ENCODE results near the gene SLC35G1. TPM values are rescaled to one million over a fixed set of nuclear protein-coding genes. Genes with fewer than 3 reads are reported as not detected.
A peak's percentile ranks its signal among the peaks of the same experiment; 100 is the strongest.

Gene SLC35G1
- total RNA-seq, 1 donor from 2014 or later = 13.9 TPM

- DNase-seq (ENCODE audit: extremely low spot score, unreplicated experiment) = no peak
- H3K4me1 Mint-ChIP-seq (ENCODE audit: unreplicated experiment) = peaks cover 35% of the 10 kb centered on the region
- peak overlapping the region; percentile 82 for H3K27ac Mint-ChIP-seq
- no peak for TF ChIP-seq CTCF (conservative IDR thresholded peaks at IDR 0.05)
- H3K36me3 Mint-ChIP-seq = peaks cover 5% of the 10 kb centered on the region
- H3K9me3 Mint-ChIP-seq = peaks cover 13% of the 10 kb centered on the region
- peaks cover 20% of the 10 kb centered on the region for H3K27me3 Mint-ChIP-seq
- H3K4me3 Mint-ChIP-seq = peak overlapping the region; percentile 43
These were observed 41.2 kb upstream of the SLC35G1 start for GRCh38 chr10:93852476-93853095.

DNA sequence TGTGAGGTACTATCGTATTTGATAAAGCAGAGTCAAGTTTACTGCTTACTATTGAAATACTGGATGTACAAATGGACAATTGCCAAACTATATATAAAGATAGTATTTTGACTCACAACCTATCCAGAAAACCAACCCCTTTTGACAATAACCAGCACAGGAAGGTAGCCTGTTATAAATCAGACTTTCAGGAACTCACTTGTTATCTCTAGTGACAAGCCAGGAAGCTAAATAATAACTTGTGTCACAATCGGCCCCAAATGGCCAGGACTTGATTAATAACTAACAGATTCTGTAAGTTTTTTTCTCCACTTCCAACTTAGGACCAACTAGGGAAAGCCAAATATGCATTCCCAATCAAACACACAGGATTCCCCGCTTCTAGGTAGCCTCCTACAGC lies 38.8 kb upstream of the SLC35G1 start:
- peaks cover 13% of the 10 kb centered on the region for H3K9me3 Mint-ChIP-seq
- H3K27ac Mint-ChIP-seq = no peak overlapping the region
- TF ChIP-seq CTCF (conservative IDR thresholded peaks at IDR 0.05) = no peak
- no peak for DNase-seq (ENCODE audit: extremely low spot score, unreplicated experiment)
- no peak overlapping the region for H3K4me3 Mint-ChIP-seq
- peaks cover 5% of the 10 kb centered on the region for H3K36me3 Mint-ChIP-seq
- peaks cover 28% of the 10 kb centered on the region for H3K4me1 Mint-ChIP-seq (ENCODE audit: unreplicated experiment)
- peaks cover 31% of the 10 kb centered on the region for H3K27me3 Mint-ChIP-seq

GRCh38 chr10:93856349-93857145 lies 37.2 kb upstream of the SLC35G1 start:
- H3K27ac Mint-ChIP-seq = no peak overlapping the region
- TF ChIP-seq CTCF (conservative IDR thresholded peaks at IDR 0.05) = no peak
- H3K4me1 Mint-ChIP-seq (ENCODE audit: unreplicated experiment) = peaks cover 19% of the 10 kb centered on the region
- DNase-seq (ENCODE audit: extremely low spot score, unreplicated experiment) = no peak
- H3K9me3 Mint-ChIP-seq = peaks cover 13% of the 10 kb centered on the region
- peaks cover 25% of the 10 kb centered on the region for H3K27me3 Mint-ChIP-seq
- H3K36me3 Mint-ChIP-seq = peaks cover 5% of the 10 kb centered on the region
- no peak overlapping the region for H3K4me3 Mint-ChIP-seq

DNA sequence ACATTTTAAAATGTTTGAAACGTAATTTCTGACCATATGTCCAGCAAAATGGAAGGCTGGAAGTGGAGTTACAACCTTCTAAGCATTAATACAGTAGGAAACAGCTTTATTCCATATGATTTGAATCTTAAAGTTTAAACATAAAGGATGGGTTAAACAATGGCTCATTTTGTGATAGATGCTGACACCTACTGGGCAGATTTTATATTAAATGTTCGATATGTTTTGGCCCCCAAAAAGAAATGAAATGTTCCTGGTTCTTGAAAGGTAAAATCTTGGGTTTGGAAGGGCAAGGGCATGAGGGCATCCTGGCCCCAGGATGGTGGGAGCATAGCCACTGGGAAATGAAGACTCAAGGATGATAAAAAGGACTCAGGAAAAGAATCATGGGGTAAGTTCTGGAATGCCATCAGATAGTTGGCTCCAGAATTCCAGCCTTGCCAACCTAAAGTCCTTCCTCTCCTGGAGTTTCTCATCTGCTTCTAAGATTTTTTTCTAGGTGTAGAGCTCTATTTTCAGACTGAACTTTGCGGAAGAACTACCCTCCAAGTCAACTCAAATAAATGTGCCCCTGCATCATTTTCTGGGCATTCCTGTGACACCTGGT lies 34.6 kb upstream of the SLC35G1 start:
- peak; percentile 74 for TF ChIP-seq CTCF (conservative IDR thresholded peaks at IDR 0.05)
- no peak overlapping the region for H3K27ac Mint-ChIP-seq
- no peaks in the 10 kb centered on the region for H3K9me3 Mint-ChIP-seq
- peaks cover 20% of the 10 kb centered on the region for H3K27me3 Mint-ChIP-seq
- H3K36me3 Mint-ChIP-seq = no peaks in the 10 kb centered on the region
- no peak for DNase-seq (ENCODE audit: extremely low spot score, unreplicated experiment)
- peaks cover 9% of the 10 kb centered on the region for H3K4me1 Mint-ChIP-seq (ENCODE audit: unreplicated experiment)
- H3K4me3 Mint-ChIP-seq = no peak overlapping the region

DNA sequence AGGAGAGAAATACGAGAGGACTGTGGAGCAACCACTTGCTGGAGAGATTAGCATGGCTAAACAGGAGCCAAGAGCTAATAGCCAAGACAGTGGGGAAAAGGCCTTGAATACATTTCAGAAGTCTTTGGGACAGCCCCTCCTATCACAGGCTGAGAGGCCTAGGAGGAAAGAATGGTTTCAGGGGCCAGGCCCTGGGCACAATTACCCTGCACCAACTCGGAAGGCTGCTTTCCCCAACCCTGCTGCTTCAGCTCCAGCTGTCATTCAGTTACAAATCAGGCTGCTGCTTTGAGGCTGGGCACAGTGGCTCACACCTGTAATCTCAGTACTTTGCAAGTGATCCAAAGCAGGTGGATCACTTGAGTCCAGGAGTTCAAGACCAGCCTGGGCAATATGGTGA lies 32.0 kb upstream of the SLC35G1 start:
- H3K9me3 Mint-ChIP-seq = no peaks in the 10 kb centered on the region
- H3K36me3 Mint-ChIP-seq = no peaks in the 10 kb centered on the region
- peaks cover 28% of the 10 kb centered on the region for H3K27me3 Mint-ChIP-seq
- H3K27ac Mint-ChIP-seq = no peak overlapping the region
- no peaks in the 10 kb centered on the region for H3K4me1 Mint-ChIP-seq (ENCODE audit: unreplicated experiment)
- no peak for TF ChIP-seq CTCF (conservative IDR thresholded peaks at IDR 0.05)
- no peak overlapping the region for H3K4me3 Mint-ChIP-seq
- DNase-seq (ENCODE audit: extremely low spot score, unreplicated experiment) = no peak

Data from type B pancreatic cell (in vitro differentiated cells).